NCI-H1417 (cell line): ENCODE data around the gene UBXN1.
A peak's percentile ranks its signal among the peaks of the same experiment; 100 is the strongest.

Experiments used
- DNase-seq, 3 experiments: peaks; one replicate each; lab custom pipeline; 2025; lab: John Stamatoyannopoulos, UW

UBXN1 gene

GRCh38 chr11:62645946-62646824 lies 32.7 kb downstream of the UBXN1 start, which contains the start of gene GANAB:
GANAB (minus strand) TSS chr11:62646613; CDS start chr11:62646599, 14 bp downstream.
- peak; percentile 98 to 99 (median 98) for DNase-seq

GRCh38 chr11:62645671-62645945 lies 33.3 kb downstream of the UBXN1 start:
- DNase-seq = no peak

- no peak for DNase-seq
Observed at GRCh38 chr11:62644220-62644619, 34.7 kb downstream of the UBXN1 start.

GRCh38 chr11:62632492-62632891 lies 46.4 kb downstream of the UBXN1 start:
- DNase-seq = no peak

- DNase-seq = no peak
Observed at GRCh38 chr11:62627713-62628112, 51.2 kb downstream of the UBXN1 start.
